Measurements from ENCODE around the gene PARD3.

The PARD3 gene

GRCh38 chr10:34151481-34151880 lies 663.6 kb downstream of the PARD3 start:
- H3K79me2 ChIP-seq (ENCODE audit: insufficient read depth, low read length) = no peaks in the 10 kb centered on the region
- no peak overlapping the region for H2AFZ ChIP-seq (ENCODE audit: low read depth, low read length)
- no peak overlapping the region for H3K4me2 ChIP-seq (ENCODE audit: insufficient read depth, low read length)
- H3K27me3 ChIP-seq (ENCODE audit: insufficient read depth, low read length, poor library complexity) = no peaks in the 10 kb centered on the region
- DNase-seq (no peak), ATAC-seq (ENCODE audit: insufficient read depth, low read depth) (no peak)
- no peak overlapping the region for H3K27ac ChIP-seq (ENCODE audit: low read length)
- H3K9ac ChIP-seq (ENCODE audit: low read depth, low read length) = no peak overlapping the region
- H3K4me3 ChIP-seq (ENCODE audit: low read depth in 1 of 2, low read length in 2 of 2) = no peak overlapping the region
- H3K36me3 ChIP-seq (ENCODE audit: insufficient read depth, low read length) = no peaks in the 10 kb centered on the region
- H4K20me1 ChIP-seq (ENCODE audit: insufficient read depth, low read length) = no peaks in the 10 kb centered on the region
- H3K9me3 ChIP-seq (ENCODE audit: insufficient read depth, low read length, severe bottlenecking) = no peaks in the 10 kb centered on the region
- TF ChIP-seq CTCF (IDR thresholded peaks at IDR 0.05; ENCODE audit: borderline replicate concordance, extremely low read depth, low read length, poor library complexity, severe bottlenecking) = no peak
- TF ChIP-seq EZH2 (IDR thresholded peaks at IDR 0.05; ENCODE audit: borderline replicate concordance, low read depth, low read length, severe bottlenecking) = no peak
- H3K4me1 ChIP-seq (ENCODE audit: insufficient read depth, low read length) = peaks cover 8% of the 10 kb centered on the region

- Histone ChIP-seq H2AFZ (ENCODE audit: low read depth, low read length) (no peak overlapping the region), H3K79me2 (ENCODE audit: insufficient read depth, low read length) (no peaks in the 10 kb centered on the region), H3K27ac (ENCODE audit: low read length) (no peak overlapping the region), H3K4me1 (ENCODE audit: insufficient read depth, low read length) (no peaks in the 10 kb centered on the region), H3K4me3 (ENCODE audit: low read depth in 1 of 2, low read length in 2 of 2) (no peak overlapping the region), H3K4me2 (ENCODE audit: insufficient read depth, low read length) (no peak overlapping the region), H3K27me3 (ENCODE audit: insufficient read depth, low read length, poor library complexity) (no peaks in the 10 kb centered on the region), H3K36me3 (ENCODE audit: insufficient read depth, low read length) (no peaks in the 10 kb centered on the region), H3K9ac (ENCODE audit: low read depth, low read length) (no peak overlapping the region), H4K20me1 (ENCODE audit: insufficient read depth, low read length) (no peaks in the 10 kb centered on the region), H3K9me3 (ENCODE audit: insufficient read depth, low read length, severe bottlenecking) (no peaks in the 10 kb centered on the region)
- DNase-seq (no peak), ATAC-seq (ENCODE audit: insufficient read depth, low read depth) (no peak)
- TF ChIP-seq CTCF (IDR thresholded peaks at IDR 0.05; ENCODE audit: borderline replicate concordance, extremely low read depth, low read length, poor library complexity, severe bottlenecking) (no peak), EZH2 (IDR thresholded peaks at IDR 0.05; ENCODE audit: borderline replicate concordance, low read depth, low read length, severe bottlenecking) (no peak)
These were observed 665.0 kb downstream of the PARD3 start for GRCh38 chr10:34150103-34150502.

- H3K4me1 ChIP-seq (ENCODE audit: insufficient read depth, low read length) = no peaks in the 10 kb centered on the region
- no peak overlapping the region for H3K4me3 ChIP-seq (ENCODE audit: low read depth in 1 of 2, low read length in 2 of 2)
- H3K27ac ChIP-seq (ENCODE audit: low read length) = no peak overlapping the region
- no peaks in the 10 kb centered on the region for H3K27me3 ChIP-seq (ENCODE audit: insufficient read depth, low read length, poor library complexity)
- H3K4me2 ChIP-seq (ENCODE audit: insufficient read depth, low read length) = no peak overlapping the region
- H4K20me1 ChIP-seq (ENCODE audit: insufficient read depth, low read length) = no peaks in the 10 kb centered on the region
- no peak overlapping the region for H3K9ac ChIP-seq (ENCODE audit: low read depth, low read length)
- H3K36me3 ChIP-seq (ENCODE audit: insufficient read depth, low read length) = no peaks in the 10 kb centered on the region
- DNase-seq = no peak
- no peak overlapping the region for H2AFZ ChIP-seq (ENCODE audit: low read depth, low read length)
- no peak for TF ChIP-seq EZH2 (IDR thresholded peaks at IDR 0.05; ENCODE audit: borderline replicate concordance, low read depth, low read length, severe bottlenecking)
- TF ChIP-seq CTCF (IDR thresholded peaks at IDR 0.05; ENCODE audit: borderline replicate concordance, extremely low read depth, low read length, poor library complexity, severe bottlenecking) = no peak
- no peaks in the 10 kb centered on the region for H3K9me3 ChIP-seq (ENCODE audit: insufficient read depth, low read length, severe bottlenecking)
- H3K79me2 ChIP-seq (ENCODE audit: insufficient read depth, low read length) = no peaks in the 10 kb centered on the region
- no peak for ATAC-seq (ENCODE audit: insufficient read depth, low read depth)
These were observed 666.8 kb downstream of the PARD3 start for GRCh38 chr10:34148305-34148657.
